ENCODE data around the gene TGFB2. TPM values are rescaled to one million over a fixed set of nuclear protein-coding genes. Genes with fewer than 3 reads are reported as not detected.

TGFB2 gene
- total RNA-seq = 20.9 and 63.7 TPM in 2 replicates

GRCh38 chr1:218344814-218345672, at the start of gene TGFB2:
Gene TGFB2 (plus strand): TSS chr1:218345336. CDS start chr1:218346702, 1,366 bp downstream.

Other genes starting within 250 kb of the TGFB2 start
- gene RRP15, start 60.0 kb upstream of the TGFB2 start, total RNA-seq = 6.2 and 10.9 TPM in 2 replicates